Middle frontal gyrus (tissue), 1 donor: ENCODE measurements around the gene TYK2.

Source experiments
- DNase-seq: peaks from one replicate; pipeline ENCODE4 v3.0.0-alpha.2; 2015; ENCODE audit warnings: low spot score; ENCODE audit errors: extremely low spot score

The TYK2 gene

DNA sequence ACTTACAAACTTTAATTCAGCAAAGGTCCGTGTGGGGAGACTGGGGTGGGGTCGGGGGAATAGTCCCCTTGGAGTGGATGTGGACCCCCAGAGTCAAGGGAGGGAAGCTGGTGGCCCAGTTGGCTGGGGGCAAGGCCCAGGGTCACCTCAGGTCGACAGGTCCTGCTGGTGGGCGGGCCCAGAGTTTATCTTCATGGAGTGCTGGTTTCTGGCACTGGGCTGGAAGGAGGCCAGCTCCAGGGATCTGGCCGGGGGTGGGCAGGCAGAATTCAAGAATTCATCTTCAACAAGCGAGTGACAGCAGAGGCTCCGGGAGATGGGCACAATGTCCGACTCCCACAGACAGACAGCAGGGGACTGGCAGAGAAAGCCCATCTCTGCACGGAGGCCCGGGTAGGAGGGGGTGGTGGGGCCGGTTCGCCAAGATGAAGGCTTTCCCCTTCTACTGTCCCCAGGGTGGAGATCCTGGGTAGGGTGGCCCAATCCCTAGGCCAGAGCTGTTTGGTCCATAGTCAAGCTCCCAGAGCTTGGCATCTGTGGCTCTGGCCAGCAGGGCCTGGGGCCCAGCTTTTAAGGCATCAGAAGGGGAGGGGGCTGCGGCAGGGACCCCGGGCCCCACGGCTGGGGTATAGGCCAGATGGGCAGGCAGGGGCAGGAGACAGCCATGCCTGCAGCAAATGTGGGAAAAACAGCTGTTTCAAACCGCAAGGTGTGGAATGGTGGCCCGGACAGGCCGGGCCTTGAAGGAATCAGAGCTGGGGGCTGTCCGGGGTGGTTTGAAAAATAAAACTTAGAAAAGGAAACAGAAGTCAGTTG lies 63.9 kb downstream of the TYK2 start:
- no peak for DNase-seq

DNA sequence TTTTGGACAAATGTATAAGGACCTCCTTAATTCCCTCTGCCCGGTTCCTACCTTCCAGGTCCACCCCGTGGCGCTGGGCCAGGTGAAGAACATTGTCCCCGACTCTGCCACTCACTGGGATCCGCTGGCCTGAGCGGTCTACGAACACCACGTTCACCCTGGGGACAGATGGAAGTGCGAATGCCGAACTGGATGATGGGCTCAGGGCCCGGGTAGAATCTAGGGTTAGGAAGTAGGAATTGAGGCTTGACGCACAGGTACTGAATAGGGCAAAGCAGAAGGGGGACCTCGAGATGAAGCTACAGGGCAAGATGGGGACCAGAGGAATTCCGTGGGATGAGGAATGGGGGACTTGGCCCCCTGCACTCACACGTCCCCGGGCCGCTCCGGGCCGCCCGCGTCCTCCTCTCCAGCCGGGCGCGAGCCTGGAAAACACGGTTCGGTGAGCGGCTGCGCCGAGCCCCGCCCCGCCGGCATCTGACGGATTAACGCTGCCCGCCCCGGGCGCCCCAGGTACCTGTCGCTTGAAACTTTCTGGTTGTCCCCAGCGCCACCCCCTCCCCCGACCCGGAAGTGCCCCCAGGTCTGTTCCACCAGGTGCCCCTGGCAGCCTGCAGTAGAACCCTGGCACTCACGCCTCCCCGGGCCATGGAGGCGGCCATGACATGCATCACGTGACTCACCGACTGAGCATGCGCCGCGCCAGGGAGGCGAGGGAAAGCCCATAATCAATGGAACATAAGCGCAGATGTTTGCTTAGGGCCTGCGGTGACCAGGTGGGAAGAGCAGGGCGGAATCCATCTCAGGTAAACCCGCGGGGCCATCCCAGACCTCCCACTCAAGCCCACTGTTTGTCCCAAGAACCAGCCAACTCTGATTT lies 64.8 kb downstream of the TYK2 start, which contains the start of gene FDX2:
TSS of gene FDX2 (minus strand) at position 681 of the 880 bp plus-strand sequence. CDS start at position 662, 19 bp downstream.
- peak; percentile 72 for DNase-seq

DNA sequence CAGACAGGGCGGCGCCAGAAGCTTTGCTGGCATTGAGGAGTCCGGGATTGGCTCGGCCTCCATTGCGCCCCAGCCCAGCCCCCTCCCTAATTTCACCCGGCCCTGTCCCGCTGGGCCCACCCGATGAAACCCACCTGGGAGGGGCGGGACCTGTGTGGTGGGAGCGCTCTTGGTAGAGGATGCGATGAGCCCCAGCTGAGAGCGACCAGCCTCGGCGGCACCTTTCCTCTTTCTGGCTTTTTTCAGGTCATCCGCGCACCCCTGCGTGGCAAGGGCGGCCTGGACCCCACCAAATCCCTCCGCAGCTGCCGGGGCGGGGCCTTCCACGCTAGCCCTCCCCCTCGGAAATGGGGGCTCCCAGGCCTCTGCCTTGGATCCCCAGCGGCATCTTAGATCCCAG lies 70.9 kb downstream of the TYK2 start, which contains the start of gene ZGLP1:
TSS of gene ZGLP1 (minus strand) at position 393 of the 400 bp plus-strand sequence.
- DNase-seq: no peak

DNA sequence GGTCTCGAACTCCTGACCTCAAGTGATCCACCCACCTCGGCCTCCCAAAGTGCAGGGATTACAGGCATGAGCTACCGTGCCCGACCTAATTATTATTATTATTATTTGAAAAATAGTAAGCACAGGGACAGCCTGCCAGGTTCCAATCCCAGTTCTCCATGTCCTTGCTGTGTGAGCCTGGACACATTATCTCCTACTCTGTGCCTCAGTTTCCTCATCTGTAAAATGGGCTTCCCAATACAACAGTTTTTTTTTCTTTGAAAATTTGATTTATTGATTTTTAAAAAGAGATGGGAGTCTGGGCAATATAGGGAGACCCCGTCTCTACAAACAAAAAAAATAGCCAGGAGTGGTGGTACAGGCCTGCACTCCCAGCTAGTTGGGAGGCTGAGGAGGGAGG lies 74.0 kb downstream of the TYK2 start:
- DNase-seq: no peak

- peak; percentile 43 for DNase-seq
Measured at GRCh38 chr19:10305139-10305806, 75.1 kb downstream of the TYK2 start.
